Measurements from ENCODE around the gene CHRNA1. TPM values are rescaled to one million over a fixed set of nuclear protein-coding genes. Genes with fewer than 3 reads are reported as not detected.

Gene CHRNA1
- total and polyA plus RNA-seq, 2 experiments from 2014 or later, result not detected

DNA sequence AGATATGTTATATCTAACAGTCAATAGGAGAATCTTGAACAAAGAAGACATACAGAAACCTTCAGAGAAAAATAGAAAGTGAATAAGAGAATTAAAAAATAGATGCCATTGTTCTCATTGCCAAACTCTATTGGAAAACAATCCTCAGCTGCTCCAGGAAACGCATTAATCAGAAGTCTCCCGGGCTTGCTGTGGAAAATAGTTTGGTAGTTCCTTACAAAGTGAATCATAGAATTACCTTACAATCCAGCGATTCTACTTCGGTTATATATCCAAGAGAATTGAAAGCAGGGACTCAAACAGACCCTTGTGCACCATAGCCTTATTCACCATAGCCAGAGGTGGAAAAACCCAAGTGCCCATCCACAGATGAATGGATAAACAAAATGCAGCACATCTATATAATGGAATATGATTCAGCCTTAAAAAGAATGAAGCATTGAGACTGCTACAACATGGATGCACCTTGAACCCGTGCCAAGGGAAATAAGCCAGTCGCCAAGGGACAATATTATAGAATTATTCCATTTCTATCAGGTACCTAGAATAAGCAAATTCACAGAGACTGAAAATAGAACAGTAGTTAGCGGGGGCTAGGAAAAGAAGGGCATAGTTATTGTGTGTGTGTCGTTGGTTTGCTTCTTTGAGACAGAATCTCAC lies 21.9 kb upstream of the CHRNA1 start (continued):
- TF ChIP-seq, protein P1, sequence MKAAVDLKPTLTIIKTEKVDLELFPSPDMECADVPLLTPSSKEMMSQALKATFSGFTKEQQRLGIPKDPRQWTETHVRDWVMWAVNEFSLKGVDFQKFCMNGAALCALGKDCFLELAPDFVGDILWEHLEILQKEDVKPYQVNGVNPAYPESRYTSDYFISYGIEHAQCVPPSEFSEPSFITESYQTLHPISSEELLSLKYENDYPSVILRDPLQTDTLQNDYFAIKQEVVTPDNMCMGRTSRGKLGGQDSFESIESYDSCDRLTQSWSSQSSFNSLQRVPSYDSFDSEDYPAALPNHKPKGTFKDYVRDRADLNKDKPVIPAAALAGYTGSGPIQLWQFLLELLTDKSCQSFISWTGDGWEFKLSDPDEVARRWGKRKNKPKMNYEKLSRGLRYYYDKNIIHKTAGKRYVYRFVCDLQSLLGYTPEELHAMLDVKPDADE (IDR thresholded peaks at IDR 0.05), result no peak
- TF ChIP-seq, protein P2, sequence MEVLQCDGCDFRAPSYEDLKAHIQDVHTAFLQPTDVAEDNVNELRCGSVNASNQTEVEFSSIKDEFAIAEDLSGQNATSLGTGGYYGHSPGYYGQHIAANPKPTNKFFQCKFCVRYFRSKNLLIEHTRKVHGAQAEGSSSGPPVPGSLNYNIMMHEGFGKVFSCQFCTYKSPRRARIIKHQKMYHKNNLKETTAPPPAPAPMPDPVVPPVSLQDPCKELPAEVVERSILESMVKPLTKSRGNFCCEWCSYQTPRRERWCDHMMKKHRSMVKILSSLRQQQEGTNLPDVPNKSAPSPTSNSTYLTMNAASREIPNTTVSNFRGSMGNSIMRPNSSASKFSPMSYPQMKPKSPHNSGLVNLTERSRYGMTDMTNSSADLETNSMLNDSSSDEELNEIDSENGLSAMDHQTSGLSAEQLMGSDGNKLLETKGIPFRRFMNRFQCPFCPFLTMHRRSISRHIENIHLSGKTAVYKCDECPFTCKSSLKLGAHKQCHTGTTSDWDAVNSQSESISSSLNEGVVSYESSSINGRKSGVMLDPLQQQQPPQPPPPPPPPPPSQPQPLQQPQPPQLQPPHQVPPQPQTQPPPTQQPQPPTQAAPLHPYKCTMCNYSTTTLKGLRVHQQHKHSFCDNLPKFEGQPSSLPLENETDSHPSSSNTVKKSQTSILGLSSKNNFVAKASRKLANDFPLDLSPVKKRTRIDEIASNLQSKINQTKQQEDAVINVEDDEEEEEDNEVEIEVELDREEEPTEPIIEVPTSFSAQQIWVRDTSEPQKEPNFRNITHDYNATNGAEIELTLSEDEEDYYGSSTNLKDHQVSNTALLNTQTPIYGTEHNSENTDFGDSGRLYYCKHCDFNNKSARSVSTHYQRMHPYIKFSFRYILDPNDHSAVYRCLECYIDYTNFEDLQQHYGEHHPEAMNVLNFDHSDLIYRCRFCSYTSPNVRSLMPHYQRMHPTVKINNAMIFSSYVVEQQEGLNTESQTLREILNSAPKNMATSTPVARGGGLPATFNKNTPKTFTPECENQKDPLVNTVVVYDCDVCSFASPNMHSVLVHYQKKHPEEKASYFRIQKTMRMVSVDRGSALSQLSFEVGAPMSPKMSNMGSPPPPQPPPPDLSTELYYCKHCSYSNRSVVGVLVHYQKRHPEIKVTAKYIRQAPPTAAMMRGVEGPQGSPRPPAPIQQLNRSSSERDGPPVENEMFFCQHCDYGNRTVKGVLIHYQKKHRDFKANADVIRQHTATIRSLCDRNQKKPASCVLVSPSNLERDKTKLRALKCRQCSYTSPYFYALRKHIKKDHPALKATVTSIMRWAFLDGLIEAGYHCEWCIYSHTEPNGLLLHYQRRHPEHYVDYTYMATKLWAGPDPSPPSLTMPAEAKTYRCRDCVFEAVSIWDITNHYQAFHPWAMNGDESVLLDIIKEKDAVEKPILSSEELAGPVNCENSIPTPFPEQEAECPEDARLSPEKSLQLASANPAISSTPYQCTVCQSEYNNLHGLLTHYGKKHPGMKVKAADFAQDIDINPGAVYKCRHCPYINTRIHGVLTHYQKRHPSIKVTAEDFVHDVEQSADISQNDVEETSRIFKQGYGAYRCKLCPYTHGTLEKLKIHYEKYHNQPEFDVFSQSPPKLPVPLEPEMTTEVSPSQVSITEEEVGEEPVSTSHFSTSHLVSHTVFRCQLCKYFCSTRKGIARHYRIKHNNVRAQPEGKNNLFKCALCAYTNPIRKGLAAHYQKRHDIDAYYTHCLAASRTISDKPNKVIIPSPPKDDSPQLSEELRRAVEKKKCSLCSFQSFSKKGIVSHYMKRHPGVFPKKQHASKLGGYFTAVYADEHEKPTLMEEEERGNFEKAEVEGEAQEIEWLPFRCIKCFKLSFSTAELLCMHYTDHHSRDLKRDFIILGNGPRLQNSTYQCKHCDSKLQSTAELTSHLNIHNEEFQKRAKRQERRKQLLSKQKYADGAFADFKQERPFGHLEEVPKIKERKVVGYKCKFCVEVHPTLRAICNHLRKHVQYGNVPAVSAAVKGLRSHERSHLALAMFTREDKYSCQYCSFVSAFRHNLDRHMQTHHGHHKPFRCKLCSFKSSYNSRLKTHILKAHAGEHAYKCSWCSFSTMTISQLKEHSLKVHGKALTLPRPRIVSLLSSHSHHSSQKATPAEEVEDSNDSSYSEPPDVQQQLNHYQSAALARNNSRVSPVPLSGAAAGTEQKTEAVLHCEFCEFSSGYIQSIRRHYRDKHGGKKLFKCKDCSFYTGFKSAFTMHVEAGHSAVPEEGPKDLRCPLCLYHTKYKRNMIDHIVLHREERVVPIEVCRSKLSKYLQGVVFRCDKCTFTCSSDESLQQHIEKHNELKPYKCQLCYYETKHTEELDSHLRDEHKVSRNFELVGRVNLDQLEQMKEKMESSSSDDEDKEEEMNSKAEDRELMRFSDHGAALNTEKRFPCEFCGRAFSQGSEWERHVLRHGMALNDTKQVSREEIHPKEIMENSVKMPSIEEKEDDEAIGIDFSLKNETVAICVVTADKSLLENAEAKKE (CRISPR knock-in tag; IDR thresholded peaks at IDR 0.05), result no peak
- TF ChIP-seq EZH2phosphoT487 (IDR thresholded peaks at IDR 0.05; ENCODE audit: unreplicated experiment) (no peak), ZNF331 (CRISPR knock-in tag; IDR thresholded peaks at IDR 0.05; ENCODE audit: low read depth) (no peak), ZNF114 (CRISPR knock-in tag; IDR thresholded peaks at IDR 0.05) (no peak), EZH2 (IDR thresholded peaks at IDR 0.05; ENCODE audit: low read depth, unreplicated experiment) (no peak), POLR2AphosphoS5 (IDR thresholded peaks at IDR 0.05; ENCODE audit: low read depth) (no peak)

DNA sequence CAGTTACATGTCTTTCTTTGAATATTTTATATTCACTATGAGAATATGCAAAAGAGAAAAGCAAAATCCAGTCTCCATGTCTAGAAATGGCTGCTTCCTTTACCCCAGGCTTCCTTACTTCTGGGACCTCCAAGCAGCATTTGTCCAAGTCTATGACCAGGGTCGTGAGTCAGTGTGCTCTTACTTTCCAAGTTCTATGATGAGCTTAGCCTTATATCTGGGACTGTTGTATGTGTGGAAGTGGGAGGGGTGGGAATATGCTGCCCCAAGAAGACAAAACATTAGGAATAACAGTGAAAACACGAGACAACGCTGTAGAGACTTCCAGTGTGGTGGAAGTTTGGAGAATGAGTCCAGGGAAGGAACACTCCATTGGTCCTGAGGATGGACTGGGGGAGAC lies 21.2 kb upstream of the CHRNA1 start:
- Histone ChIP-seq H2AFZ (no peak overlapping the region), H3F3A (replicated peaks; ENCODE audit: low read depth) (peaks cover 14% of the 10 kb centered on the region), H3K9me2 (ENCODE audit: insufficient read depth) (peaks cover 13% of the 10 kb centered on the region), H3K27me3 (ENCODE audit: insufficient read depth) (no peaks in the 10 kb centered on the region), H3K4me1 (ENCODE audit: insufficient read depth) (peaks cover 29% of the 10 kb centered on the region), H3K36me3 (ENCODE audit: insufficient read depth) (no peaks in the 10 kb centered on the region), H4K20me1 (replicated peaks; ENCODE audit: insufficient read depth) (no peaks in the 10 kb centered on the region), H3K27ac (ENCODE audit: low read depth) (no peak overlapping the region), H3K4me2 (no peak overlapping the region), H3K79me2 (replicated peaks; ENCODE audit: insufficient read depth) (no peaks in the 10 kb centered on the region), H3K4me3 (no peak overlapping the region)
- H3K36me3 Mint-ChIP-seq (ENCODE audit: low read depth), result peaks cover 4% of the 10 kb centered on the region; the same call in 1 of the 3 replicates
- ATAC-seq, result no peak
- DNase-seq (ENCODE audit: low spot score), result no peak
- H3K27me3 Mint-ChIP-seq (ENCODE audit: insufficient read depth, low read depth, poor library complexity), result peaks cover 20% of the 10 kb centered on the region
- H3K4me3 Mint-ChIP-seq, result no peak overlapping the region
- peak overlapping the region; percentile 29; the same call in 1 of the 2 replicates for H3K27ac Mint-ChIP-seq
- no peaks in the 10 kb centered on the region; the same call in 2 of the 3 replicates for H3K9me3 Mint-ChIP-seq
- peaks cover 49% of the 10 kb centered on the region for H3K4me1 Mint-ChIP-seq
- TF ChIP-seq, protein P2 (CRISPR knock-in tag; IDR thresholded peaks at IDR 0.05), result no peak
- TF ChIP-seq EZH2 (IDR thresholded peaks at IDR 0.05; ENCODE audit: low read depth, unreplicated experiment) (no peak), ZNF331 (CRISPR knock-in tag; IDR thresholded peaks at IDR 0.05; ENCODE audit: low read depth) (no peak)

All from GM23338 (cell line).